Measurements from ENCODE around the gene MRPL16.

Gene MRPL16

GRCh38 chr11:59770319-59770718, 40.3 kb downstream of the MRPL16 start:
- DNase-seq (ENCODE audit: low spot score), result no peak

GRCh38 chr11:59769828-59770227, 40.8 kb downstream of the MRPL16 start:
- no peak for DNase-seq (ENCODE audit: low spot score)

GRCh38 chr11:59769111-59769510, 41.5 kb downstream of the MRPL16 start:
- DNase-seq (ENCODE audit: low spot score), result no peak

GRCh38 chr11:59767225-59767611, 43.4 kb downstream of the MRPL16 start:
- no peak for DNase-seq (ENCODE audit: low spot score)

- DNase-seq (ENCODE audit: low spot score), result peak; percentile 48
These were observed 43.9 kb downstream of the MRPL16 start for GRCh38 chr11:59766542-59767224.

- DNase-seq (ENCODE audit: low spot score), result no peak
These were observed 45.4 kb downstream of the MRPL16 start for GRCh38 chr11:59765068-59765735.

GRCh38 chr11:59761993-59762392, 48.6 kb downstream of the MRPL16 start:
- no peak for DNase-seq (ENCODE audit: low spot score)

- DNase-seq (ENCODE audit: low spot score), result no peak
These were observed 49.8 kb downstream of the MRPL16 start for GRCh38 chr11:59760771-59761170.

GRCh38 chr11:59759900-59760299, 50.7 kb downstream of the MRPL16 start:
- DNase-seq (ENCODE audit: low spot score), result no peak

GRCh38 chr11:59758401-59759037, 52.1 kb downstream of the MRPL16 start:
- no peak for DNase-seq (ENCODE audit: low spot score)

- no peak for DNase-seq (ENCODE audit: low spot score)
These were observed 53.7 kb downstream of the MRPL16 start for GRCh38 chr11:59756845-59757244.

- DNase-seq (ENCODE audit: low spot score), result no peak
These were observed 54.1 kb downstream of the MRPL16 start for GRCh38 chr11:59756558-59756840.
